Glomerular endothelial cell (primary cell): ENCODE measurements around the gene CSTF2. TPM values are rescaled to one million over a fixed set of nuclear protein-coding genes. Genes with fewer than 3 reads are reported as not detected.
"Not testable (repeated sequence)": the region's sequence is repeated elsewhere in the genome, so short reads cannot be mapped to it uniquely, and the experiment has no call there.

ENCODE experiments used
- DNase-seq: peaks from one replicate; pipeline ENCODE4 v3.0.0-alpha.2; 2011; ENCODE audit warnings: low read depth, low spot score; ENCODE audit errors: extremely low read depth
- total RNA-seq: library from RNA; depleted of rRNA; stranded (reverse); fragments of >200 nt; gene quantifications from 2 replicates; pipeline ENCODE4 v1.2.3, GENCODE V29; 2015

The CSTF2 gene, protein sequence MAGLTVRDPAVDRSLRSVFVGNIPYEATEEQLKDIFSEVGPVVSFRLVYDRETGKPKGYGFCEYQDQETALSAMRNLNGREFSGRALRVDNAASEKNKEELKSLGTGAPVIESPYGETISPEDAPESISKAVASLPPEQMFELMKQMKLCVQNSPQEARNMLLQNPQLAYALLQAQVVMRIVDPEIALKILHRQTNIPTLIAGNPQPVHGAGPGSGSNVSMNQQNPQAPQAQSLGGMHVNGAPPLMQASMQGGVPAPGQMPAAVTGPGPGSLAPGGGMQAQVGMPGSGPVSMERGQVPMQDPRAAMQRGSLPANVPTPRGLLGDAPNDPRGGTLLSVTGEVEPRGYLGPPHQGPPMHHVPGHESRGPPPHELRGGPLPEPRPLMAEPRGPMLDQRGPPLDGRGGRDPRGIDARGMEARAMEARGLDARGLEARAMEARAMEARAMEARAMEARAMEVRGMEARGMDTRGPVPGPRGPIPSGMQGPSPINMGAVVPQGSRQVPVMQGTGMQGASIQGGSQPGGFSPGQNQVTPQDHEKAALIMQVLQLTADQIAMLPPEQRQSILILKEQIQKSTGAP
- total RNA-seq = 17.9 and 23.5 TPM in 2 replicates

DNA sequence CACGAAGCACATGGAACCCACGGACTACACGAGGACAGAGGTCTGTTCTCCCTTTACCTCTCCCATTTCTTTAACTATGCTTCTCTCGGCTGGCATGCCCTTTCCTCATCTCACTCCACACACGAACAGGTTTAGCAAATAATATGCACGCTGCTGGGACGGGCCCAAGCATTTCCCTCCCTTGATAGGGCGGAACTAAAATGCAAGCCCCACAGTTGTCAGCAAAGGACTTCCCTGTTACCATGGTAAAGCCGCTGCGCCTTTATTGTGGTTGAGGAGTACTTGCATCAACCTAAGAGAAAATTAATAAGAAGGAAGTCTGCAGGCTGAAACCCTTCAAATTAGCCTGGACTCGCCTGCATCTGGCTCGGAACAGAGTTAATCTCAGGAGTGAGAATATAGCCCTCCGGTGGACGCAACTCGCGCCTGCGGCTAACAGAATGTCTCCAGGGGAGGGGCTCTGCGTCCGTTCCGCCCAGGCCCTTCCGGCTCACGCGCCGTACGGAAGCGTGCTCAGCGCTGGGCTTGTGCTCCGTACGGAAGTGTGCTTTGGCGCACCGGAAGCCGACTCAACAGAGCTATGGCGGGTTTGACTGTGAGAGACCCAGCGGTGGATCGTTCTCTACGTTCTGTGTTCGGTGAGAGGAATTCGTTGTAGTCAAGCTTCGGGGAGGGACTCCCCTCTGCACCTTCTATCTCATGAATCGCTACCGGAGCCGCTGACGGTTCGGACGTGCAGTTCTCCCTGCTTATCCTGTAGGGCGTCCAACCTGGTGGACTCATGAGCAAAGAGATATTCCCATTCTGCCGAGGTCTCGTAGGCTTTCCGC is at the start of gene CSTF2:
TSS of gene CSTF2 (plus strand) at position 555 of the 830 bp plus-strand sequence. CDS start at position 581, 26 bp downstream.
- DNase-seq = peak; percentile 36

DNA sequence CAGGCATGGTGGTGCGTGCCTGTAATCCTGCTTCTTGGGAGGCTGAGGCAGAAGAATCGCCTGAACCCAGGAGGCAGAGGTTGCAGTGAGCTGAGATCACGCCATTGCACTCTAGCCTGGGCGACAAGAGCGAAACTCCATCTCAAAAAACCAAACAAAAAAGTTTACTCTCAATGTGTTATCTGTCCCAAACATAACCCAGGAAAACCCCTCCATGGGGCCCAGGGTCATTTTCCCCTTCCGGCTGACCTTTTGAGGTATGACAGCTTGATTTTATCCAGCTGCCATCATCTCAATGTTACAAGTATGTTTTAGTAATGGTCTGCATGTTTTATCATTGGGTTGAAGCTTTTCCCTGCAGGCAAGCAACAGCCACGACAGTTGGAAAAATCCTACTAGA is 23.8 kb upstream of the CSTF2 start:
- not testable (repeated sequence) for DNase-seq

DNA sequence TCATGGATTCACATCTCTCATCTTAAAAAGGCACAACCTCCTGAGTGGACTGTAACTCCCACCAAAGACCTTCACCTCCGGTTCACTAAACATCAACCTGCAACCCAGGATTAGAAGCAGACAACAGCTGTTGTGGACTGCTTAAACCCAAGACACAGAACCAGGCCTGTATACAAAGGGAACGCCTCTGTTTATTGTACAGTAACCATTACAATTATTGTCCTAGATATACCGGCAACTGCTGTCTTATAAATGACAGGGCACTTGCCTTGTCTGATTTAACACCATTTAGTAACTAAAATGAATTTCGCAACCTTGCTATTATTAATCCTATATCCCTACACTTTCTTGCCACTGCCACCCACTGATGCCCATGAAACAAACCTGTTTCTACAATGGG is 22.8 kb upstream of the CSTF2 start:
- no peak for DNase-seq

DNA sequence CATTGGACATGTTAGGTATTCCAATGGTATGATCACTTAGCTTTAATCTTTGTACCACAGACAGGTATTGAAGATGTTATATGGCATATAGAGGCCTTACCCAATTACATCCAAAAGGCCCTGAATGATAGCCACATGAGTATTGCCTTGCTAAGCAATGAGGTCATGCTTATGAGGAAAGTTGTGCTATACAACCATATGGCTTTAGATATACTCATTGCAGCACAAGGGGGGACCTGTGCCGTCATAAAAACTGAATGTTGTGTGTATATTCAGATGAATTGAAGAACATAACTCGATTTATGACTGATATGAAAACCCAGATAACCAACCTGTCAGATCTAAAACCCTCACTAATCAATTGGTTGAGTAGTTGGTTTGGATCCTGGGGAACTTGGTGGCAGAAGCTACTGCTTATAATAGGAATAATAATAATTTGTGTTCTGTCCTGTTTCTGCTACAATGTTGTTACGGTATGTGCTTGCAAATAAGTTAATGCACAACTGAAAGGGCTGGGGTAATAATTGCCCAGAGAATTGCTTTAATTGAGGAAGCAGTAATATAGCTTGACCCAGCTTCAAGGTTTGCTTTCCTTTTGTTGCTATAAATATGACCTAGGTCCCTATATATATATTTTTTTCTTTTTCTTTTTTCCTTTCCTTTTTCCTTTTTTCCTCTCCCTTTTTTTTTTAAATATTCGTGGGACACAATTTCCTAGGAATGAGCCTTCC is 21.5 kb upstream of the CSTF2 start:
- DNase-seq = no peak

DNA sequence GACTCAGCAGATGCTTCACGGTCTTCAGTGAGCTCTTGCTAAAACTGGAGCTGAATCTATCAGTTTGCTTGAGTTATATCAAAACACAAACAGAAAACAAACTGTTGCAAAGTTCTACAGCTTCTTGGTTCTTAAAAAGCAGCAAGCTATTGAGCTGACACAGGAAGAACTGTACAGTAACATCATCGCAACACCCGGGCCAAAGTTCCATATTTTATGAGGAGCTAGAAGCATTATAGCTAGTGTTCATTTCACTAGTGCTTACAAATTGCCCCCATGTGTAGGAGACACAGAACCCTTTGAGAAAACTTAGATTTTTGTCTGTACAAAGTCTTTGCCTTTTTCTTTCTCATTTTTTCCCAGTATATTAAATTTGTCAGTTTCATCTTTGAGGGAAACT is 17.3 kb upstream of the CSTF2 start:
- DNase-seq = no peak

DNA sequence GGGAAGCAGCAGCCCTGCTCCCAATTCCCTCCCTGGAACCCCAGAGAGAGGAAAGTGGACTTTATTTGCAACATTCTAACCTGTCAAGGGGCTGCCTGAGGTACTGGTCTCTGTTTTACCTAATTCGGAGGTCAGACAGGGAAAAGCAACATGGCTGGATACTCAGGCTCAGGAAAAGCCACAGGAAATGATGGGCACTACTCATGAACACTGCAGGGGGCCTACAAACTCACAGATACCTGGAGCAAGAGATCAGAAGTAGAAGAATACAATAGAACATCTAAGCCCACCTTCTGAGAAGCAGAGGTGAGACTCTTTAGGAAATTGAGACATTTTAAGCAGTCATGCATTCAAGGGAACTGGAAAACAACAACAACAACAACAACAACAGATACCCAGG is 15.4 kb upstream of the CSTF2 start:
- no peak for DNase-seq

DNA sequence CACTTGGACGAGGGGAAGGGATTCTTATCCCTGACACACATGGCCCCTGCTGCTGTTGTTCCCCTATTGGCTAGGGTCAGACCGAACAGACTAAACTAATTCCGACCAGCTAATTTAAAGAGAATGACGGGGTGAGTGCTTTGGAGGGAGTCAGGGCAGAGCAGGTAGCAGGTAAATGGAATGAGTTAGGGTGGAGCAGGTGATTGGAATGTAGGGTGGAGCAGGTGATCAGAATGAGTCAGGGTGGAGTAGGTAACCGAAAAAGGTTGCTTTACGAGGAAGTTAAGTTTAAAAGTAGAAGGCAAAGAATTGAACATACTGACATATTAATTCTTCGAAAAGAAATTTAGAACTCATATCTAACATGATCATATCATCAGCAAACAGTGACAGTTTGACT is 11.9 kb upstream of the CSTF2 start:
- DNase-seq = not testable (repeated sequence)

DNA sequence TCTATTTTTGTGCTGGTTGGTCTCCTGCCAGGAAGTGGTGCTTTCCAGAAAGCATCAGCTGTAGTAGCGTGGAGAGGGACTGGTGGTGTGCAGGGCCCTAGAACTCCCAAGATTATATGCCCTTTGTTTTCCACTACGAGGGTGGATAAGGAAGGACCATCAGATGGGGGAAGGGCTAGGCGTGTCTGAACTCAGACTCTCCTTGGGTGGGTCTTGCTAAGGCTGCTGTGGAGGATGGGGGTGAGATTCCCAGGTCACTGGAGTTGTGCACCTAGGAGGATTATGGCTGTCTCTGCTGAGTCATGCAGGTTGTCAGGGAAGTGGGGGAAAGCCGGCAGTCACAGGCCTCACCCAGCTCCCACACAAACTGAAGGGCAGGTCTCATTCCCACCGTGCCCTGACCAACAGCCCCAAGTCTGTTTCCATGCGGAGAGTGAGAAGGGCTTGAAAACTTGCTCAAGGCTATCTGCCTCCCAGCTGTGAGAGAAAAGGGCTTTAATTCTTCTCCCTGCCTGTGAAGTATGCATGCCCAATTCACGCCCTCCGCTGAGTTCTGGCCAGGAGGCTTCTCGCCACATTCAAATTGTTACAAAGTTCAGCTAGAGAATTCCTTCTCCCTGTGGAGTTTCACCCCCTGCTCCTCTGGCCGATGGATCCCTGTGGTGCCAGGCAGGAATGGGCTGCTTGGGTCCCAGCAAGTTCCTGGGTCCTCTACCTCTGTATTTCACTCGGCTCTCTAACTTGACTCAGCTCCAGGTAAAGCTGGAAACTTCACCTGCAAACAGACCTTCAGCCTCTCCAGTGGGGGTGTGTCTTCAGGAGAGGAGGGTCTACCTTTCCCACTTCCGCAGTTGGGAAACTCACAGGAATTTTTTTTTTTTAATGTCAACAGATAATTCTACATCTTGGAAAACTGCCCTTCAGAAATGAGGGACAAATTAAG is 7.7 kb upstream of the CSTF2 start:
- no peak for DNase-seq

DNA sequence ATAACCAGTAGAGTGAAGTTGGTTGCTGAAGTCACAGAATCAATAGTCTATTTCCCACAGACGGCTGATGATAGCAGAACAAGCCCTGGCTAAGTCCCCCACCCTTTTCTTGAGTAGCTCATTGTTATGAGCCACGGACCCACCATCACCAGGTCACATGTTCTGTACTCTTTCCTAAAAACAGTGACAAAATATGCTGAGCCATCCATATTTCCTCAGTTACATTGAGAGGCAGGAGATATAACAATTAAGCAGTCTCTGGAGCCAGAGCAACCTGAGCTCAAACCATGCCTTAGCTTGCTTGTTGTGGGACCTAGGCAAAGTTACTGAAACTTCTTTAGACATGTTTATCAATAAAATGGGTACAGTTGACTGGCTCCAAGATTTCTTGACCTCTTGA is 2.9 kb upstream of the CSTF2 start:
- DNase-seq = no peak

DNA sequence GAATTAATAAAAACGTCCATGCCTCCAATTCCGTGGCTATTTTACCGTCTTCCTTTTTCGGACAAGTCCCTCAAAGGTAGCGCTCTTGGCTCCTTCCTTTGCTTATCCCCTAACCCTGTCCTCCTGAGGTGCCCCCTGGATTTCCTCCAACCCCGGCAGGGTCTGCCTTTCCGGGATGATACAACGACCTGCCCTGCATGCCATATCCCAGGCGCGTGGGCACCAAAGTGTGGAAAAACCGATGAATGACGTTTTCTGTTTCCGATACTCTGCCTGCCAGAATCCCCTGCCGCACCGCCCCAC is 706 bp upstream of the CSTF2 start:
- DNase-seq = no peak

DNA sequence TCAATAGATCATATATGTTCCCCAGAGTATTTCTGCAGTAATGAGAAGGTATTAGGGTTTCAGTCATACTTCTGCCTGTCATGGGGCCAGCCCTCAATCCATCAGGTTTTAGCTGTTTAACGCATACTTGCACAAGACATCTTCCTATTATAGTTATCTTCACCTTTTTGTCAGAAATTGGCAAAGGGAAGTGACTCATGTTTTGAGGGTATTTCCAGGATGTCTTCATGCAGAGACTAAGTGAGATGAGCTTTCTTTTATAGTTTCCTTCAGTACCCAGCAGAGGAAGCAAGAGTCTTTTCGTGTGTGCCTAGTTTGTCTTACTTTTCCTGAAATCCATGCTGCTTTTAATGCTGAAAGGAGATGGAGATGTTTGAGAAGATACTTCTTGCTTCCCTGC is 9.5 kb downstream of the CSTF2 start:
- no peak for DNase-seq

DNA sequence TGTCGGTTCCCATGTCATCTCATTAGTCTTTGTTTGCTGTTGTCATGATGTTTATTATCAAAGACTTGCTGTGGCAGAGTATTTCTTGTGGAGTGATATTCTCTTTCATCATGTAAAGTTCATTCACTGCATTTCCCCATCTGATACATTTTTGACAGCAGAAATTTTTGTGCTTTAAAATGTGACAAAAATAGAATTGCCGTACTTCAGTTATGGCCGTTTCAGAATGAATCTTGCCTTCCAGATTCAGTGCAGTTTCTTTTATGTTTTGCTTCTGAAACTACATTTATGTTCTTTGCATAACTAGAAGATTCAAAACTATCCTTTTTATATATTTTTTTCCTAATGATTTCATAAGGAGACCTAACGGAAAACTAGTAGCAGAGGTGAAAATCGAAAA is 10.0 kb downstream of the CSTF2 start:
- no peak for DNase-seq

DNA sequence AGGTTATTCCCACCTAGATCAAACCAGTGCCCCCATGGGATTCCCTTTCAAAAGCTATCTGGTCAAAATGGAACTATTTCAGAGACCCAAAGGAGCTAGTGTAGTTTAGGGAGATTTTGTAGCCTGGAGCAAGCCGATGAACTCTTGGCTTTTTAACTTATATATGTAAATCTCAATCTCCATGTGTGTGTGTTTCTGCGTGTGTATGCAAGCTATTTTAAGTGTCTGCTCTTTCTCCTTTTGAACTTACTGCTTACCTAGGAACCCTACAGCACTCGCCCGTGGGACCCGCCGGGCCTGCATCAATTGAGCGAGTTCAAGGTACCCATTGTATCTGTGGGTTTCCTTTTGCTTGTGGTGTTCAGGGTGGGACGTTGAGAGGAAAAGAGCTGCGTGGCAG is 10.4 kb downstream of the CSTF2 start:
- no peak for DNase-seq

DNA sequence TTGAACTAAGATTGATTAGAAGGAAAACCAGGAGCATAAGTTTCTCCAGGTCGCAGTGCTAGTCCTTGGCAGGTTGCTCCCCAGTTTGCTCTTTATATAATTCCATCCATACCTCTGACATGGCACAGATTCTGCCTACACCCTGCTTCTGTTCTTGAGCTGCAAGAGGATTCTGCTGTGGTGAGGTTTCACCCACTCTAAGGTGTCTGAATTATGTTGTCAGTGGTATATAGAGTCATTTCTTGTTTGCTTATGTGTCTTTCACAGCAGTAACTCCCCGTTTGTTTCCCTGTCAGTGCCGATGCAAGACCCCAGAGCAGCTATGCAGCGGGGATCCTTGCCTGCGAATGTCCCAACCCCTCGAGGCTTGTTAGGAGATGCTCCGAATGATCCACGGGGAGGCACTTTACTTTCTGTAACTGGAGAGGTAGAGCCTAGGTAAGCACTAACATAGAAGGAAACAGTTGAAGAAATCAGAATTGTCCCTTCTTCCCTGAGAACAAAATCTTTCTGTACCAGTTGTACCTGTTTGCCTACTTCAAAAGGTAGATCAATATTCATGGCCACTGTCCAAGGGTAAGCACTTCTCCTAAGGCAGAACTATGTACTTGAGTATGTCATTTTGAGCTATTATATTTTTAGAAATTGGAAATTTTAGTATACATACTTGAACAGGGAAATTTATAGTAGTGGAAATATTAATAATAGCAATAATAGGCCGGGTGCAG is 11.2 kb downstream of the CSTF2 start:
- DNase-seq = no peak

DNA sequence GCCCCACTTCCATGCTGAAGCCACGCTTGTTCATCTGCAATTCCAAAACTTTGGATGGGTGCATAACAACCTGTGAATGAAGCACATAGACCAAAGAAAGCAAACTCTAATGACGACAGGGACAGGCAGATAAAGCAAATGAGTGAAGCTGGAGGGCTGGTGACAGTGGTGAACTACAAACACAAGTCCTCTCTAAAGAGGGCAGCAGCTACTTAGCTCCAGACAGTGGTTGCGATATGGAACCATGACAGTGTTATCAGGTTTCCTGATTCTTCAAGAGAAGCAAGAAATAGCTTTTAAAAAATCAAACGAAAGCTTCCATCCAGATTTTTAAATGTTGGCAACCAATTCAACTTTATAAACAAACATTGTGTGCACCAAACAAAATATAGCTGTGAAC is 30.1 kb downstream of the CSTF2 start:
- DNase-seq = no peak

DNA sequence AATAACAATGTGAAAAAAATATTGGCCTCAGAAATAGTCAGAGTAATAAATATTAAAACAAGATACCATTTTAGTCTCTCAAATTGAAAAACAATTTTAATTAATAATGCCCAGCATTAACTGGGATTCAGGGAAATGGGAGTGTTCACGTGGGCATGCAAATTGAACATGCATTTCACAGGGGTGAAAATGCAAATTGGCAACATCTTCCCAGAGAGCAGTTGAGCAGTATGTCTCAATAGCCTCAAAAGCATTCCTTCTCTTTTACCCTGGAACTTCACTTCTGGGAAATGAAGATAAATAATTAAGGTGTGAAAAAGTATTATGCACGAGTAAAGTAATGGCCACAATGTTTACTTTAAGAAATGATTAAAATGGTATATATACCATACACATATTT is 32.6 kb downstream of the CSTF2 start:
- DNase-seq = no peak

DNA sequence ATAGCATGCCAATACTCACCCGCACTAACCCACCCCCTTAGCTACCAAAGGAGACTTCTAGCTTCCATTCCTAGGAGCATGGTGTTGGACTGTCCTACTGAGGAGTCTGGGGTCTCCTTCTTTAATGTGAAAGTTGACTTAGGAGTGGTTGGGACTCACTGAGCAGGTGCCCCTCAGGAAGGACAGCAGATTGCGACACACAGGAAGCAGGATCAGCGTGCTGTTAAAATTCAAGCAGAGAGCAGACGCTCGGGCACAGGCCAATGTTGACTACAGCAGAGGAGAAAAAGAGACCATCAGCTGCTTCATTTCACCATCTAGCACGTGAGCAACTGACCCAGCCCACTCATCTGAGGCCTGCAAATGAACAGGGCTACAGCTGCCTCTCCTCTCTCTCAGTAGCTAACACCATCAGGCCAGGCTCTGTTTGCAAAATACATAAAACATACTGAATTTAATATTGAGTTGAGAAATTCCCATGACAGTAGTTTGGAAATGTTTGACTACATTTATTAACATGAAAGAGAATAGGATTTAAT is 43.2 kb downstream of the CSTF2 start:
- DNase-seq = no peak

DNA sequence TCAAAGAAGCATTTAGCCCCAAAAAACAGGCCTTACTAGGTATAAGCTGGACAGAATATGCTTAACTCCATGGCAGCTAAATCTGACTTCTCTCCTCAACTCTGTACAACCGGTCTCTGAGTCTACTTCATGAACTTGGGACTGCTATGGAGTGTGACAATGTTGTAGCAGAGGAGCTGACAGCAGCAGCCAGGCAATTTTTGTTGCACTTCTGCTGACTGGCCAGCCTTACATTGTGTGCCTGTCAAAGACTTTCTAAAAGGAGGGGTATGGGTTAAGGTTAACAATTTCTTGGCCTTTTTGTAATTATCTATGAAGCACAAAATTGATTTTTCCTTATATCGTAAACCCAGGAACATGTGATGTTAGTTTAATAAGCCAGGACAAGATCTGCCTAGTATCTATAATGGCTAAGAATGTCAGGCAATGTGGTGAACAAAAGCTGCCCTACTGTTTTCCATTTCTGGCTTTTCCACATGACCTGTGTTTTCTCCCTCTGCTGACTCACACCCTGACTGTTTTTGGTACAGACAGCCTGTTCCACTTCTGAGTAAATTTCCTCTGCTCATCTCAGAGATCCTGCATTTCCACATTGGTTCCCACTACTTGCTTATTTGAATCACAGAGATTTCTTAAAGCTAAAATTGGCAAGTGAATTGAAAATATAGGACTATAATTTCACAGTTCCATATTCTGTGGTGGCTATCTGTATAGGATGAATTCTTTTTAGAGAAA is 44.6 kb downstream of the CSTF2 start:
- DNase-seq = no peak
